ENCODE results near the gene WDR38. TPM values are rescaled to one million over a fixed set of nuclear protein-coding genes. Genes with fewer than 3 reads are reported as not detected.

WDR38 gene, protein sequence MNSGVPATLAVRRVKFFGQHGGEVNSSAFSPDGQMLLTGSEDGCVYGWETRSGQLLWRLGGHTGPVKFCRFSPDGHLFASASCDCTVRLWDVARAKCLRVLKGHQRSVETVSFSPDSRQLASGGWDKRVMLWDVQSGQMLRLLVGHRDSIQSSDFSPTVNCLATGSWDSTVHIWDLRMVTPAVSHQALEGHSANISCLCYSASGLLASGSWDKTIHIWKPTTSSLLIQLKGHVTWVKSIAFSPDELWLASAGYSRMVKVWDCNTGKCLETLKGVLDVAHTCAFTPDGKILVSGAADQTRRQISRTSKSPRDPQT
- total RNA-seq (2022; extraction: Qiagen RNA extraction): 0.13 to 0.21 TPM (median 0.20 TPM) in 5 replicates

GRCh38 chr9:124852829-124853531 lies at the start of gene WDR38:
Gene WDR38, plus strand, starts transcription at chr9:124853460. Its CDS starts 72 bp downstream, at chr9:124853532.

GRCh38 chr9:124861342-124862229 lies 8.3 kb downstream of the WDR38 start, which contains the start of the genes ARPC5L and RPL35:
Gene ARPC5L, plus strand, starts transcription at chr9:124862130. Its CDS starts 7,161 bp downstream, at chr9:124869291.
Gene RPL35, minus strand, starts transcription at chr9:124861957. Its CDS starts 45 bp downstream, at chr9:124861912.

Other genes with a start within 250 kb of the WDR38 start
- gene NR6A1, start 82.1 kb upstream of the WDR38 start, total RNA-seq (2022; extraction: Qiagen RNA extraction): 1.4 to 2.0 TPM (median 1.8 TPM) in 5 replicates
- 22.1 to 40.5 TPM (median 31.5 TPM) in 5 replicates for gene OLFML2A, start 76.3 kb upstream of the WDR38 start, total RNA-seq (2022; extraction: Qiagen RNA extraction)
- 2,544 to 3,120 TPM (median 2,802 TPM) in 5 replicates for gene RPL35, start 8.5 kb downstream of the WDR38 start, total RNA-seq (2022; extraction: Qiagen RNA extraction)
- gene ARPC5L, start 8.7 kb downstream of the WDR38 start, total RNA-seq (2022; extraction: Qiagen RNA extraction): 56.3 to 81.0 TPM (median 69.1 TPM) in 5 replicates
- gene GOLGA1, start 87.6 kb downstream of the WDR38 start, total RNA-seq (2022; extraction: Qiagen RNA extraction): 10.5 to 12.9 TPM (median 11.3 TPM) in 5 replicates

Data from A549 treated with Hydrocortisone at 1 μM for 4 hours (cell line).